Thymus (tissue), 11 donors: ENCODE measurements around the gene MAP2K5. TPM values are rescaled to one million over a fixed set of nuclear protein-coding genes. Genes with fewer than 3 reads are reported as not detected.

Source experiments
- DNase-seq, 9 donors: peaks; one replicate each; pipeline ENCODE4 v3.0.0-alpha.2; 2013; ENCODE audit warnings: low spot score in 9 of 9, low read depth in 6 of 9, missing footprints in 1 of 9
- H3K27ac ChIP-seq, 2 donors: one replicate each; pipeline ENCODE4 v1.5.1; 2013; ENCODE audit warnings: control low read depth in 1 of 2, low read depth in 1 of 2, low read length in 1 of 2, mild to moderate bottlenecking in 1 of 2, moderate library complexity in 1 of 2
- H3K27me3 ChIP-seq, 2 donors: one replicate each; pipeline ENCODE4 v1.5.1; 2013; ENCODE audit warnings: low read length in 1 of 2; ENCODE audit not compliant: control insufficient read depth in 2 of 2, insufficient read depth in 1 of 2
- H3K36me3 ChIP-seq, 2 donors: one replicate each; pipeline ENCODE4 v1.5.1; 2013; ENCODE audit warnings: low read length in 1 of 2, mild to moderate bottlenecking in 1 of 2, moderate library complexity in 1 of 2; ENCODE audit not compliant: control insufficient read depth in 2 of 2, insufficient read depth in 2 of 2
- H3K4me1 ChIP-seq, 2 donors: one replicate each; pipeline ENCODE4 v1.5.1; 2013; ENCODE audit warnings: low read length in 2 of 2; ENCODE audit not compliant: control insufficient read depth in 2 of 2, insufficient read depth in 2 of 2
- H3K4me3 ChIP-seq, 2 donors: one replicate each; pipeline ENCODE4 v1.5.1; 2013; ENCODE audit warnings: low read length in 2 of 2, control low read depth in 1 of 2, mild to moderate bottlenecking in 1 of 2
- H3K9me3 ChIP-seq, 2 donors: one replicate each; pipeline ENCODE4 v1.5.1; 2013; ENCODE audit warnings: low read length in 1 of 2, mild to moderate bottlenecking in 1 of 2; ENCODE audit not compliant: control insufficient read depth in 2 of 2, insufficient read depth in 1 of 2
- WGBS: extraction: QIAGEN DNeasy Blood & Tissue Kit; methylation state at CpG from one replicate; pipeline ENCODE4 v1.1.7; 2013; 5-methylcytosine and 5-hydroxymethylcytosine counted together
- polyA plus RNA-seq: library from polyadenylated mRNA; stranded (reverse); fragments of 200-250 nt; gene quantifications from one replicate; pipeline ENCODE4 v1.2.3, GENCODE V29; 2013
- total RNA-seq: library from RNA; stranded (reverse); fragments of 120-200 nt; gene quantifications from one replicate; pipeline ENCODE4 v1.2.4, GENCODE V29; 2013
- donor health status: healthy.

Gene MAP2K5
- total and polyA plus RNA-seq, 2 donors = 9.4 to 16.3 TPM

DNA sequence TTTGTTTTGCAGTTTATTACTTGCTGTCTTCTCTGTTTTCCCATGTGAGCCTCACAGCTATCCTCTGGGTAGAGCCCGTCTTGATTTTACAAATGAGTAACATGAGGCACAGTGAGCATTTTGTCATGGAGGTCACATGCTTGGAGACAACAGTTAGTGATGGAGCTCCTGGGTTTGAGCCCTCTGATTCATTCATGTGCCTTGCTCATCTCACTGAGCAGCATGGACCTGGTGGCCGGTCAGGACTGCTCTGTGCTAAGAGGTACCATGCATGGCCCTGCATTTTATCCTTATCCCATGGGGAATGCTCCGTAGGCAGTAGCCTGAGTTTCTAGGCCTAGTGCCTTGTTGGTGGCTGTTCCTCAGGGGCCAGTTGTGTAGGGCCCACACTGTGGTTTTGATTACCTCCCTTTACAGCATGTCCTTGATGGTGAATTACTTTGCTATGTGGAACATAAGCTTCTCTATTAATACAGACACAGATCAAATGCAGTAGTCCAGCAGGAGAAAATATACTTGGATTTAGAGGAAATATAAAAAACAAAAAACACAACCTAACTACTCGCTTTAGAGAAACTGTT, 35.6 kb downstream of the MAP2K5 start:
- DNase-seq = no peak
- 98% methylated on average over 4 of the region's 4 CpGs for WGBS
- Histone ChIP-seq H3K27me3 (no peaks in the 10 kb centered on the region), H3K4me3 (no peak overlapping the region), H3K36me3 (peaks cover 0 to 9% of the 10 kb centered on the region in 2 donors), H3K9me3 (no peaks in the 10 kb centered on the region), H3K27ac (no peak overlapping the region), H3K4me1 (no peaks in the 10 kb centered on the region)

DNA sequence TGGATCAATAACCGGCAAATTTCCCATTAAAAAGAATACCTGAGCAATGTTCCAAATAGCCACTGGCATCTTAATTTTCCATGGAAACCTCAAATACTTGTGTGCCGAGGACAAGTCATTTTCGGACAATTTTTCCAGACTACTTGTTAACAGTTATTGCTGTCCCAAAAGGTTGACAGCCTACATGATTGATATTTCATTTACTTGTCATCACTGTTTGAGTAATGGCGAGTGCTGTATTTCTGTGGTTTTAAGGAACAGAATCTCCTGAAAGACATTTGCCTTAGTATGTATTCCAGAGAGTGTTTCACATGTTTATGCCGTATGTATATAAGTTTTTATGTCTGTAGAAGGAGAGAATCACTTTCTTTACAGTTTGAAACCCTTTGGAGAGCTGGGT, 36.7 kb downstream of the MAP2K5 start:
- DNase-seq = no peak
- H3K4me1 ChIP-seq = no peaks in the 10 kb centered on the region
- no peak overlapping the region for H3K27ac ChIP-seq
- WGBS = 97% methylated on average over 5 of the region's 5 CpGs
- H3K9me3 ChIP-seq = no peaks in the 10 kb centered on the region
- H3K36me3 ChIP-seq = peaks cover 0 to 9% of the 10 kb centered on the region in 2 donors
- no peak overlapping the region for H3K4me3 ChIP-seq
- H3K27me3 ChIP-seq = no peaks in the 10 kb centered on the region

DNA sequence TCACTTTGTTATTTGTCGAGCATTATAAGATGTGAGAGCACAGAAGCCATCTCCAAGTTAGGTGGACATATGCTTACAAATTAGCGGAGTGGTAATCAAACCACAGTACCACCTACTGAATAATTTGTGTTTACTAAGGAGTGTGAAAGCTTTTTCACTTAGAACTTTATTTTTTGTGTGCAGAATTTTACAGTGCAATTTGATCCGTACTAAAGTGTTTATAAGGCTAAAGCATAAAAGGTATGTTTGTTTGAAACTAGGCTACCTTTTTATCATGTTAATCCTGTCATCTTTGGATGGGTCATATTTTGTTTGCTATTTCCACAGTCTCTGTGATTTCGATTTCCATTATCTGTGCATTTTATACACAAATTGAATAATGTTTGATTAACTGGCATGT, 37.5 kb downstream of the MAP2K5 start:
- no peaks in the 10 kb centered on the region for H3K9me3 ChIP-seq
- H3K4me1 ChIP-seq = no peaks in the 10 kb centered on the region
- no peak overlapping the region for H3K4me3 ChIP-seq
- H3K27me3 ChIP-seq = no peaks in the 10 kb centered on the region
- no peak for DNase-seq
- H3K27ac ChIP-seq = no peak overlapping the region
- H3K36me3 ChIP-seq = peaks cover 0 to 9% of the 10 kb centered on the region in 2 donors
- WGBS = 98% methylated on average over 4 of the region's 4 CpGs

DNA sequence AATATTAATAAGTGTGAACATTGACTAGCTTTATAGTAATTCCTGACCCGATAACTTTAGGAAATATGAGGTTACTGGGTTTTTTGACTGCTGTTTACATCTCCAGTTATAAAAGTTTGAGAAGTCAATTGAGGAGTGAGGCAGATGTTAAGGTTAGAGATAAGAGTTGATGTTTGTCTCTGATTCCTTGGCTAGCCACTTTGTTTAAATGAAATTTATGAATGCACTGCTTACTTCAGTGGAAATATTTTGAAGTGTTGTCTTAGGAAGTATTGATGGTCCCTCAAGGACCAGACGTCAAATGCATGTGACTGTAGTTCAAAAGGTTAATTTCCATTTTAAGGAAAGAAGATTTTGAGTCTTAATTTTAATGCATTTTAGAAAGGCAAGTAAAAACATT, 41.7 kb downstream of the MAP2K5 start:
- Histone ChIP-seq H3K4me3 (no peak overlapping the region), H3K36me3 (peaks cover 14 to 30% of the 10 kb centered on the region in 2 donors), H3K4me1 (no peaks in the 10 kb centered on the region), H3K27me3 (no peaks in the 10 kb centered on the region), H3K27ac (no peak overlapping the region), H3K9me3 (no peaks in the 10 kb centered on the region)
- DNase-seq = no peak
- WGBS = 98% methylated on average over 2 of the region's 2 CpGs

DNA sequence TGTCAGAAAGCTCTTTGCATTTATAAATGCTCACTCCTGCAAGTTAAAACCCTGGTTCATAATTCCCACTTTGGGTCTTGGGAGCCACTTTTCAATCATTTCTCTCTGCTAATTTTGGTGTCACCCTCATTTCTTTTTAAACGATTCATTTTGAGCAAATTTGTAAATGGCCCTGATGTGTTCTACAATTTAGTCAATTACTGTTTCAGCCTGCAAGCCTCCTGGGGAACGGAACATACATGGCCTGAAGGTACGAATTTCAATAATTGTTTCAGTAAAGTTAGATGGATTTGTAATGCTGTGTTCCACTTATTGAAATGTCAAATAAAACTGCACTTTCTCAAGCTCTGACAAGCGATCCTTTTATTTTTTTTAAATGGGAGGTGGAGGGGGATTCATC, 43.2 kb downstream of the MAP2K5 start:
- Histone ChIP-seq H3K4me3 (no peak overlapping the region), H3K27ac (no peak overlapping the region), H3K27me3 (no peaks in the 10 kb centered on the region), H3K36me3 (peaks cover 14 to 34% of the 10 kb centered on the region in 2 donors), H3K4me1 (no peaks in the 10 kb centered on the region), H3K9me3 (no peaks in the 10 kb centered on the region)
- DNase-seq = no peak
- 97% methylated on average over 4 of the region's 4 CpGs for WGBS

DNA sequence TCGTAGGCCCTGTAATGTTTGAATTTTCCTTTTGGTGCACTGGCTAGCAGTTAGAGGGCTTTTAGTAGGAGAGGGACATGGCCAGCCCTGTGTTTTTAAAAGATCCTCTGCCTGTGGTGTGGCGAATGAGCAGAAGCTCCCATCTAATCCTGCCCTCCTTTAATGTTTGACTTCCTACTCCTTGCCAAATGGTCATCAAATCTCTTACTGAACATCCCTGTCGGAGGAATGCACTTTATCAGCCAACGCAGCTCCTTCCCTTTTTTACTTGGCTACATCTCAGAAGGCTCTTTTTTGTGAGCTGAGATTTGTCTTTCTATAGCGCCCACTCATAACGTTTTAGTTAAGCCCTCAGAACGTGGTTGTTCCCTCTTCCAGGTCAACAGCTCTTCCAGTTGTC, 44.8 kb downstream of the MAP2K5 start:
- WGBS = 84% methylated on average over 7 of the region's 7 CpGs
- no peaks in the 10 kb centered on the region for H3K27me3 ChIP-seq
- no peak for DNase-seq
- no peaks in the 10 kb centered on the region for H3K9me3 ChIP-seq
- no peak overlapping the region for H3K4me3 ChIP-seq
- H3K36me3 ChIP-seq = peaks cover 14 to 36% of the 10 kb centered on the region in 2 donors
- H3K4me1 ChIP-seq = no peaks in the 10 kb centered on the region
- H3K27ac ChIP-seq = no peak overlapping the region

DNA sequence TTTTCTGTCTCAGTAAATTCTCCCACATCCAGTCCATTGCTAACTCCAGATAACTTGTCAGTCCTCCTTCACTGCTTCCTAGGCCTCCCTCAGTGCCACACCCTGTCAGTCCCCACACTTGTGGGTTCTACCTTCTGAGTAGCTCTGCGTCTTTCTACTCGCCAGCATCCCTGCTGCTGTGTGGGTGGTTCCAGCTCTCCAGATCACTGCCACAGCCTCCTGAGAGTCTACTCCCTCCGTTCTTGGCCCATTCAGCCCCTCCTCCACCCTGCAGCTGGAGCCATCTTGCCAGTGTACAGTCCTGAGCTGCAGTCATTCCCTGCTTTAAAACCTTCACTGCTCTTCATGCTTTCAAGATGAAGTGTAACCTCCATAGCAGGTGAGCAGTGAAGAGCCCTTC, 45.3 kb downstream of the MAP2K5 start:
- Histone ChIP-seq H3K9me3 (no peaks in the 10 kb centered on the region), H3K27me3 (no peaks in the 10 kb centered on the region), H3K4me3 (no peak overlapping the region), H3K36me3 (peaks cover 14 to 36% of the 10 kb centered on the region in 2 donors), H3K4me1 (no peaks in the 10 kb centered on the region), H3K27ac (no peak overlapping the region)
- WGBS = 95% methylated on average over 3 of the region's 3 CpGs
- DNase-seq = no peak

DNA sequence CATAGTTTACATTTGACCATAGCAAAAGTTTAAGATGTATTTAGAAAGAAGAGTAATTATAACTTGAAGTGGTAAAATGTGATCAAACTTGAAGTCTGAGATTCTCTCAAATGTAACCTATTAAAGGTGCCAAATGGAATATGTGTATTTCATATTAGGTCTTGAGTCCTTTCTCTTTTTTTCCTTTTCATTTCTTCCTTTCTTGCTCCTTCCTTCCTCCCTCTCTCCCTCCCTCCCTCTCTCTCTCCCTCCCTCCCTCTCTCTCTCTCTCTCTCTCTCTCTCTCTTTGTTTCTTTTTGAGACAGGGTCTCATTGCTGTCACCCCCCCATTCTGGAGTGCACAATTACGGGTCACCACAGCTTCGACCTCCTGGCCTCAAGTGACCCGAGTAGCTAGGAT, 47.7 kb downstream of the MAP2K5 start:
- Histone ChIP-seq H3K27ac (no peak overlapping the region), H3K9me3 (no peaks in the 10 kb centered on the region), H3K36me3 (peaks cover 24 to 46% of the 10 kb centered on the region in 2 donors), H3K4me1 (no peaks in the 10 kb centered on the region), H3K27me3 (no peaks in the 10 kb centered on the region), H3K4me3 (no peak overlapping the region)
- no peak for DNase-seq
- WGBS = over 99% methylated on average over 3 of the region's 3 CpGs

DNA sequence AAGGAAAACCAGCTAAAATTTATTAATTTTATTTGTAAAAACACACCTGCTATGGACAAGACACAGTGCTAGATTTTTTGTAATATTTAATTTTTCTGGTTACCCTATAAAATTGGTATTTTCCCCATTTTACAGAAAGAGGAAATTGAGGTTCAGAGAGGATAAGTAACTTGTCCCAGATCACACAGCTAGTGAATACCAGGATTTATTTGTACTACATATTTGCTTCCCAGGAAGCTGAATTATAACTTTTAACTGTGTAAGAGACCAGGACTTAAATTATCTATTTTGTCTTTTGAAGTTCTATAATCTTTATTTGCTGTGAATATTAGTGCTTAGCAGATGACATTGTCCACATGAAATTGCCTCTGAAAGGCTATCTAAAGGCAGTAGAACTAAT, 49.7 kb downstream of the MAP2K5 start:
- peaks cover 22 to 46% of the 10 kb centered on the region in 2 donors for H3K36me3 ChIP-seq
- H3K4me1 ChIP-seq = no peaks in the 10 kb centered on the region
- no peak overlapping the region for H3K27ac ChIP-seq

DNA sequence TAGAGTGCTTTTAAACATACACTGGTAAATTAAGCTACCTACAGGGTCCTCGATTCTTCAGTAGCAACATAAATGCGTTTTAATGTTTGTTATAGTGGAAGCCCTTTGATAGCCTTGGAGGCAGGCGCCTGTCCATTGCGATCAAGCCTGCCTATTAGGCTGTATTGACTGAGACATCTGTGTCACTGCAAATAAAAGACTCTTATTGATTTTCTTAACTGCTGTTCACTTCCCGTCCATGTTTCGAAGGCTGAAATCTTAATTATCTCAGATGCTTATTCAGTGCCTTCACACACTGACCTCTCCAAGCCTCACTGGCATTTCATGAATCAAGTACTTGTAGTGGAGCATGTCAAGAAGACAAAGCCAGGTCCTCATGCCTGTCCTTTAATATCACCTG, 51.1 kb downstream of the MAP2K5 start:
- Histone ChIP-seq H3K27me3 (no peaks in the 10 kb centered on the region), H3K36me3 (peaks cover 14 to 33% of the 10 kb centered on the region in 2 donors), H3K4me1 (no peaks in the 10 kb centered on the region), H3K4me3 (no peak overlapping the region), H3K9me3 (no peaks in the 10 kb centered on the region), H3K27ac (no peak overlapping the region)
- no peak for DNase-seq
- WGBS = over 99% methylated on average over 6 of the region's 6 CpGs

More for the DNA sequence above, 49.7 kb downstream of the MAP2K5 start:
- DNase-seq = no peak
- H3K27me3 ChIP-seq = no peaks in the 10 kb centered on the region
- H3K9me3 ChIP-seq = no peaks in the 10 kb centered on the region
- H3K4me3 ChIP-seq = no peak overlapping the region
